Fibroblast of pulmonary artery (primary cell): ENCODE data around the gene KIAA1217.

Experiments used
- DNase-seq: peaks from one replicate; pipeline ENCODE4 v3.0.0-alpha.2; 2010; ENCODE audit warnings: low read depth
- H3K4me3 ChIP-seq: replicated peaks from 2 replicates; pipeline ENCODE4 v1.5.1; 2011; ENCODE audit warnings: low read depth, mild to moderate bottlenecking, control low read depth, low read length, moderate library complexity
- TF ChIP-seq, protein P1 (sequence below): IDR thresholded peaks from 2 replicates; pipeline ENCODE4 v1.5.1; 2011; ENCODE audit warnings: mild to moderate bottlenecking, control low read depth, low read length, inconsistent platforms; ENCODE audit errors: missing control alignments

The KIAA1217 gene

DNA sequence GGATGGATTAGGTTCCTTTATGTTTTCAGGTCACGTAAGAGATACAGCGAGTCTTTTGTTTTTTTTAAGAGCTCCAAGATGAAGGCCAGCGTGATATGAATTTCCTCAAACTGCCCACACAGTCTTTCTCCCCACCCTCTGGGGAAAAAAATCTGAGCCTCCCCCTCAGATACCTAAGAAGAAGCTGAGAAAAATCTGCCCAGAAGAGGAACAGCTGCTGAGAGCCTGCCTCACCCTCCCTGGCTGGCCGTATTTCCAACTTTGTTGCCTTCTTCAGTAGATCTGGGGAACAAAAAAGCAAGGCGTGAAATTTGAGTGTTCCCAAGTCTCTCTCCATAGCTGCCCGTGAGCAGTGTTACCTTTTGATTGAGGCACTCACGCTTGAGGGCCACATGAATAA is 208.1 kb downstream of the KIAA1217 start:
- TF ChIP-seq, protein P1, sequence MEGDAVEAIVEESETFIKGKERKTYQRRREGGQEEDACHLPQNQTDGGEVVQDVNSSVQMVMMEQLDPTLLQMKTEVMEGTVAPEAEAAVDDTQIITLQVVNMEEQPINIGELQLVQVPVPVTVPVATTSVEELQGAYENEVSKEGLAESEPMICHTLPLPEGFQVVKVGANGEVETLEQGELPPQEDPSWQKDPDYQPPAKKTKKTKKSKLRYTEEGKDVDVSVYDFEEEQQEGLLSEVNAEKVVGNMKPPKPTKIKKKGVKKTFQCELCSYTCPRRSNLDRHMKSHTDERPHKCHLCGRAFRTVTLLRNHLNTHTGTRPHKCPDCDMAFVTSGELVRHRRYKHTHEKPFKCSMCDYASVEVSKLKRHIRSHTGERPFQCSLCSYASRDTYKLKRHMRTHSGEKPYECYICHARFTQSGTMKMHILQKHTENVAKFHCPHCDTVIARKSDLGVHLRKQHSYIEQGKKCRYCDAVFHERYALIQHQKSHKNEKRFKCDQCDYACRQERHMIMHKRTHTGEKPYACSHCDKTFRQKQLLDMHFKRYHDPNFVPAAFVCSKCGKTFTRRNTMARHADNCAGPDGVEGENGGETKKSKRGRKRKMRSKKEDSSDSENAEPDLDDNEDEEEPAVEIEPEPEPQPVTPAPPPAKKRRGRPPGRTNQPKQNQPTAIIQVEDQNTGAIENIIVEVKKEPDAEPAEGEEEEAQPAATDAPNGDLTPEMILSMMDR: no peak
- DNase-seq: peak; percentile 20

DNA sequence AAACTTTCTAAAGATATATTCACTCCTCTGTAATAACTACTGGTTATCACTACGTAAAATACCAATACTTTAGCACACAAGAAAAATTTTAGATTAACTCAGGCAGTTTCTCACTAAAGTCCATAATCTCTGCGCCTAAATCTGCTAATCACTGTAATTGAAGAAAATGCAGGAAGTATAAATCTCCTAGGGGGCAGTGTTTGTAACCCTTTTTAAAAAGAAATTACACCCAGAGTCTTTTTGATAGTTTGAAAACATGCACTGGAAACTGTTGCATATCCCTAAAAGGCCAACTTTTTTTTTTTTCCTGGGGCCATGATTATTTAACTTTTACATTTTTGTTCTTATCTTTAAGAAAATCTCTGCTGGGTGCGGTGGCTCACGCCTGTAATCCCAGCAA is 209.6 kb downstream of the KIAA1217 start:
- H3K4me3 ChIP-seq: no peak overlapping the region
- peak; percentile 2 for DNase-seq
- TF ChIP-seq, protein P1: peak; percentile 18

More for the DNA sequence above, 208.1 kb downstream of the KIAA1217 start:
- no peak overlapping the region for H3K4me3 ChIP-seq

DNA sequence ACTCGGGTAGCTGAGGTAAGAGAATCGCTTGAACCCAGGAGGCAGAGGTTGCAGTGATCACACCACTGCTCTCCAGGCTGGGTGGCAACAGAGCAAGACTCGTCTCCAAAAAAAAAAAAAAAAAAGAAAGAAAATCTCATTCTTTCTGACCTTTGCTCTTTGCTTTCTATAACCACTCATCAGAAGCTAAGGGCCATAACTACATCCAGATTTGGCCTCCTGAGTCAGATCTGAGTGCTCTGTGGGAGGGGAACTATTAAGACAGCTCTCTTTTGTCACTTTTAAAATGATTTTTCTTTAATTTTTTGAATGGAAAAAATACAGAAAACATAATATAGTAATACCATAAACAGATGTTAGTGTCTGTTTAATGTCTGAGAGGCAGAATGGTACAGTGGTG is 210.1 kb downstream of the KIAA1217 start:
- TF ChIP-seq, protein P1: no peak
- no peak for DNase-seq
- H3K4me3 ChIP-seq: no peak overlapping the region

DNA sequence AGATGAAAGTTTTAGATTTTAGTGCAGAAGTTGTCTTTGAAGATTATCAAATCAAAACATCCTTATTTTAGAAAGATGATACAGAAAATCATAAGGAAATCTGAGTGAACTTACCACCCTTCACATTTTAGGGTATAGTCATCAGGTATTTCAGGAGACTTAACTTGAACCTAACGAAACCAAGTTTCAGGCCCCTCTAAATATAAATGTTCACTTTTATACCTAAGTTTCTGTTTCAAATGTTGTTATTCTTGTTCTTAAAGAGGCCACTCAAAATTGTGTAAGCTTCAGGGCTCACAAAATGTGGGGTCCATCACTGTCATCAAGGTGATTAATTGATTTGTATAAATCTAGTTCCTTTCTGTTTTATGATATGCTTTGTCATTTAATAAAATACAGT is 216.2 kb downstream of the KIAA1217 start:
- TF ChIP-seq, protein P1: no peak
- H3K4me3 ChIP-seq: no peak overlapping the region

DNA sequence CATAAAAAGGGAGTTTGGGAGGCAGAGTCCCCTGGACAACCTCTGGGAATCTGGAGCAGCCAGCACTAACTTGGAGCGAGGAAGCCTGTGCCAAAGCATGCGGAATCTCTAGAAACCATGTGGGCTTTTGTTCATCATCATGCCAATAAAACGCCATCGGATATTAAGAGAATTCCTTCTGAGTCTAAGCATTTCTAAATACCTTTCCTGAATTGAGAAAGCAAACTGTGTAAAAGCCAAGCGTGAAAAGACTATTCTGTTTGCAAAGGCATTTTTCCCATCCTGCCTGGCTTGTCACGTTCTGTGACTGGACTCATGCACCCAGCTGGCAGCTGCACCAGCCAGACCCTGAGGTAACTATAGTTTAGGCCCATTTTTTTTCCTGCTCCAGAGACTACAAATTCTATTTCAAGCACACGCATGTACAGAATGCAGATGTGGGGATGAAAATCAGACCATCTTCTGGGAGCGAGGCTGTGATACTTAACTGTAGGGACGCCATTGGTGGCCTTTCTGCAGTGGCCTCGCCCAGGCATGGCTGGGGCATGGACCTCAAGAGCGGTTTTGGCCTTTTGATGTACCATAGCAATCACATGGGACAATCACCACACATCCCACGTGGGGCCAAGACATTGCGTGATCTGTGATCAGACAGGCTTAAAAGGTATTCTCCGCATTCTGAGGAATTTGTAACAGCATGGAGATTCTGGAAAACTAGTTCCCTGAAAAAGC is 218.9 kb downstream of the KIAA1217 start:
- TF ChIP-seq, protein P1: no peak
- H3K4me3 ChIP-seq: no peak overlapping the region
- no peak for DNase-seq

More for the DNA sequence above, 216.2 kb downstream of the KIAA1217 start:
- no peak for DNase-seq

DNA sequence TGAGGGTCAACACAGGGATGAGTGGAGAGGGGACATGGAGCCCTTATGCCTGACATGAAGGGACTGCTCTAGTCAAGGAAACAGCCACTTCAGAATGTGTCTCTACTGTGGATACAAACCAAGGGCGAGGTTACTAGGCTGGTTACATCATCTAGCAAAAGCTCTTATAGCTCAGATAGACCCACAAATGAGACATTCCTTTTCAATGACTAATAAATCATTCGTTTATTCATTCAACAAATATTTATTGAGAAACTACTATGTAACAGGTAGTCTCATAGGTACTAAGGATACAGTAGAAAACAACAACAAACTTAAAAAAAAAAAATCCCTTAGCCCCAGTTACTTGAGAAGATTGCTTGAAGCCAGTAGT is 219.5 kb downstream of the KIAA1217 start:
- no peak overlapping the region for H3K4me3 ChIP-seq
- TF ChIP-seq, protein P1: no peak
- peak; percentile 60 for DNase-seq

DNA sequence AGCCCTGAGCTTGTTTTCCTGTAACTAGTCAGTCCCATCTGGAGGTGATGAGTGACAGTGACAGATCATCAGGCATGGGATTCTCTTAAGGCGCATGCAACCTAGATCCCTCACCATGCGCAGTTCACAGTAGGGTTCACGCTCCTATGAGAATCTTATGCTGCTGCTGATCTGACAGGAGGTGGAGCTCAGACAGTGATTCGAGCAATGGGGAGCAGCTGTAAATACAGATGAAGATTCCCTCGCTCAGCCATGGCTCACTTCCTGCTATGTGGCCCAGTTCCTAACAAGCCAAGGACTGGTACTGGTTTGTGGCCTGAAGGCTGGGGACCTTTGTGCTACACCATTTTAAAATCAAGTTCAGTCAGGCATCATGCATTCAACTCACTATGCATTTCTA is 221.7 kb downstream of the KIAA1217 start:
- TF ChIP-seq, protein P1: no peak
- no peak for DNase-seq
- H3K4me3 ChIP-seq: no peak overlapping the region
